UCSD-AML1 (cell line): Measurements from ENCODE around the gene RGS6.
A peak's percentile ranks its signal among the peaks of the same experiment; 100 is the strongest.
"Not testable (repeated sequence)": the region's sequence is repeated elsewhere in the genome, so short reads cannot be mapped to it uniquely, and the experiment has no call there.

Experiments
- DNase-seq: peaks from one replicate; lab custom pipeline; 2025; ENCODE audit not compliant: unreplicated experiment; lab: John Stamatoyannopoulos, UW

The RGS6 gene

DNA sequence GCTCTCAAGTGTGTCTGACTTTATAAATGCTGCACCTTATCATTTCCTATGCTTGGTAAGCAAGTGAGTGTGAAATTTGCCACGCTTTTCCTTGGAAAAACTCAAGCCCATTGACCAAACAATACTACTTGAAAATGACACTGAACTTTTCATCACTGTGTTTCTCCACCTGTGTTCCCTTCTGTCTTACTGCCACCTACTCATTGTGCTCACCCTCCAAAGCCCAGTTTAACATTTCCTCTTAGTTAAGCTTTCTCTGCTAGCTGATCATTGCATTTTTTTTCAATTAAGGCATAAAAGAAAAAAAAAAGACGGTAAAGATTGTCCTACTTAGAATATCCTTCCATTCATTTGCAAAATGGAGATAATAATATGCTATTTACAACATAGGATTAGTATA, 516.0 kb downstream of the RGS6 start:
- DNase-seq, result no peak

DNA sequence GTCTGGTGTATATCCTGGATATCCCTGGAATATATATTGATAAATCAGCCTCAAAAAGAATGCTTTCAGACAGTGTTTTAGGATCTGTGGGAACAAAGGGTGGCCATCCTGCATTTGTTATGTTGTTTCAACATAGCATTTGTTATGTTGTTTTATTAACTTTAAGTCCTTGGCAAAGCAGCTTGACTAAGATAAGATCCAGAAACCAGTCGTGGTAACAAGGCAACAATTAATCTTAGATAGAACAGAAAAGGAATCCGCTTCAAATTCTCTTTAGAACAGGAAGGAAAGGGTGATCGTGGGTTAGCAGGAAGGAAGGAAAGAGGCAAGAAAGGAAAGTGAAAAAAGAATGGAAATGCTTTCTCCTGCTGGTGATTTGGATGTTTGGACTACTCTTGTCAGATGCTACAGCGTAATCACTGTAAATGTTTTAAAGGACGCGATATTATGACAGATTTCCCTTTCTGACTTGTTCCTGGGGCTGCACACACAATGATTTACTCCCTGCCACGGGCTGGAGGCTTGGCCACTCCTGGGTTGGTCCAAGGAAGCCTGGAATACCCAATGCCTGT, 518.3 kb downstream of the RGS6 start:
- no peak for DNase-seq

DNA sequence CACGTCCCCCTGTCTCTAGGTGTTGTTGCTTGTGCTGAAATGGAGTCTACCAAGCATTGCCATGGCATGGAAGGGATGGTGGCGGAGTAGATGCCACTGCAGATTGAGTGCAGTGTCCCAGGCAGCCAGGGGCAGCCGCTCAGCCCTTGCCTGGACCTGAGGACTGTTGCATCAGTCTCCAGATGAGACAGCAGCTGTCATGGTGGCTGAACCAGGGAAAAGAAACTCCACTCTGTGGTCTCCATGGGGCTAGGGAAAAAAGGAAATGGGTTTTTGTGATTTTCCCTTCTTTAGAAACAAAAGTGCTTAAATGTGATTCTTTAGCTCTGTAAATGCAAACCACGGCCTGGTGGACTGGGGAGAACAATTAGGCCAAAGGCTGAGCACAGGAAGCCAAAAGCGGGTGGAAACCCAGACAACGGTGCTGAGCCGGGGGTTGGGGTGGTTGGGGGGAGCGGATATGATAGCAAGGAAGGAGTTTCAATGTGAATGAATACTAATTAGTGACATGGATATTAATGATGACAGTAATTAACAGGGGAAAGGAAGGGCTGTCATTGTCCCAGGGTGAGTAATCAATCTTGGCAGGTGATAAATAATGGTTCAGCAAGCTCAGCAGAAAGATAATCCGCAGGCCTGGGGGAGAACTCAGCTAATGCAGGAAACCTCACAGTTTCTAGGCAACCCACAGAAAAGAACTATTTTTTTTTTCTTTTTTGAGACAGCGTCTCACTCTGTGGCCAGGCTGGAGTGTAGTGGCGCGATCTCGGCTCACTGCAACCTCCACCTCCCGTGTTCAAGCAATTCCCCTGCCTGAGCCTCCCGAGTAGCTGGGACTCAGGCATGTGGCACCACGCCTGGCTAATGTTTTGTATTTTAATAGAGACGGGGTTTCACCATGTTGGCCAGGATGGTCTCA, 519.1 kb downstream of the RGS6 start:
- peak; percentile 37 for DNase-seq

DNA sequence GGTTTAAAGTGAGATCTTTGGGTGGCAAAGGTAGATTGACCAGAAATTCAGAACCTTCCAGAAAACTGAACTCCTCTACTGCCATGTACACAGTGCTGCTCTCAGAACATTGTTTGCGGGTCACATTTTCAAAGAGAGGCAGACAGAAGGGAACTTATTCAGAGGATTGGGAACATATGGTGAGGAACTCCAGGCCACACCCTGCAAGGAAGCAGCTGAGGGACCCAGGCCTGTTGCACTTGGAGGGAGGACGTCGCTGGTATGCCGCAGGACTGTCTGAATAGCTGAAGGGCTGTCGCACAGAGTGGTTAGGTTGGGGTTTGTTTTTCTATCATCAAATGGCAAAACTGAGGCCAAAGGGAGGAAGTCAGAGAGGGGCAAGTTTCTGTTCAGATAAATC, 520.5 kb downstream of the RGS6 start:
- no peak for DNase-seq

DNA sequence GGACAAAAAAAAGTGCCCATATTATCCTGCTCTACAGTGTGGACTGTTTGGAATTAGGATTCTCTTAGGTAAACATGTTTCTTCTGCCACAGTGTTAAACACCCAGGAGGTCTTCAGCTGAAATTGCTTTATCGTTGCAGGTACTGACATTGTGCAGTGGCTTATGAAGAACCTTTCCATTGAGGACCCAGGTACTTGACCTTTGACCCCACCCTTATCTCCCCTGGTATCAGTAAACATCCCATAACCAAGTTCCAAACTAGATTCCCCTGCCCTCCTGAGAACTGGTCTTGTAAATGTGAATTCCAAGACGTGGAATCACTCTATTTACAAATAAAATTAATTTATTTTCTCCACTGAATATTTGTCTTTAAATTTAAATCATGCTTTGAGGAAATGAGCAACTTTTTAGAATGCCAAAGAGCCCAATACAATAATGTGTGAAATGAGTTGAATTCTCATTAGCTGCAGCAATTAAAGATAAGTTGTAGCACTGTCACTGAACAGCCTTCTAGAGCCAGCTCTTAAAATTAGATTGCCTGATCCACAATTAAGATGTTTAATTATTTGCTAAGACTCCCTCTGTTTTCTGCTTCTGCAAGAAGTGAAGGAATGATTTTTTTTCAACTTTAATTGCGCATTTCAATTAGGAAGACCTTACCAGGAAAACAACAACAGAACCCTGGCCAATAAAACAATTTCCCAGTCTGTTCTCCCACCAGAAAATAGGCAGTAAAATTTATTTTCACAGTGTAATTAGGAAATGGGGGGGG, 522.3 kb downstream of the RGS6 start:
- DNase-seq, result no peak

DNA sequence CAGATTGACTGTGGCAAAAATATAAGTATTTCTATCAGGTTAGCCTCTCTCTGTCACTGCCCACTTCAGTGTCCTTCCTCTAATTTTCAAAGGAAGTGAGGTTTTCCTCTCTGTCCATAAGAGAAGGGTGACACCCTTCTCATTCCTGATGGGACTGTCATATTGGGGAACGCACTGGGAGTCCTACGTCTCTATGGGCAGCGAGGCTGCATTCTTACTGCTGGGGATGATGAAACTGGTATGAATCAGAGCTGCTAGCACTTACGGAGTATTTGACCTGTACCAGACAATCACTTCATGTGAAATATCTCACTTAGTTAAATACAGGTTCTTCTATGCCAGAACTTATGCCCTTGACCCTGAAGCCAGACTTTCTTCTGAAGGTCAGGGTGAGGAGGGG, 525.4 kb downstream of the RGS6 start:
- DNase-seq, result no peak

DNA sequence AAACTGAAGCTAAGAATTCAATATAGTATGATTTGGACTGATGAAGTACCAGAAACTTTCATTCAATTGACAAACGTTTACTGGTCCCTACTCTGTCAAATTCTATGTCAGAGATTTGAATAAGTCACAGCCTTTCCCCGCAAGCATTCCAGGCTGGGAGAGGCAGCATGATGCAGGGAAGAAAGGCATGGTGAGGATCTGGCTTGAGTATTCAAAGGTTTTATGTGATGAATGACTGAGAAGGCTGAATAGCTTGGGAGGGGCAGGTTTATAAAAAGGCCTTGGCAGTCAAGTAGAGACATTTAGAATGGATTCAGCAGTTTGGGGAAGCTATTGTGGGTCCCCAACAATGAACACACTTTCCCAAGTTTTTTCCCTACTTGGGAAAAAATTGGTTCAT, 529.8 kb downstream of the RGS6 start:
- no peak for DNase-seq

DNA sequence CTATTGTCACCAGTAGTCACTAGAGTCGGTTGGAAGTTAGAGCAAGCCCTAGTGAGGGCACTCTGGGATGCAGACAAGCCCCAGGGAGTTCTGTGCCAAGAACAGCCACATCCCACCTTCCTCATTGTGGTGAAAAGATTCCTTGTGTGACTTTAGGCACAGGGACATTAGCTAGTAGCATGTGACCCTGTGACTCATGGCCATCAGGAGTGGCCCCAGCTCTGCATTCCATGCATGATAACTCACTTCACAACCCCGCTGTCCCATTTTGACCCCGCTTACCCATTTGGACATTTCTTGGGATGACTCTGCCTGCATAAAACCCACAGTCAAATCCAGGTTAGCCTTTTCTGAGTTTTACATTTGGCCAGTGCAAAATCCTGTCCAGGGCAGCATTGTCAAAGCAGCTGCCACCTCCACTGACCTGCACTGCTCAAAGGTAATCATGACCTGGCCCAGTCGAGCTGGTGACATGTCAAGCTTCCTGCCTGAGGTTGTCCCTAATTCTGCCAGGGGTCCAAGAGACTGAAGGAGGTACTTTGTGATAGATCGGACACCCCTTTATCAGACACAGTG, 531.1 kb downstream of the RGS6 start:
- DNase-seq, result no peak

DNA sequence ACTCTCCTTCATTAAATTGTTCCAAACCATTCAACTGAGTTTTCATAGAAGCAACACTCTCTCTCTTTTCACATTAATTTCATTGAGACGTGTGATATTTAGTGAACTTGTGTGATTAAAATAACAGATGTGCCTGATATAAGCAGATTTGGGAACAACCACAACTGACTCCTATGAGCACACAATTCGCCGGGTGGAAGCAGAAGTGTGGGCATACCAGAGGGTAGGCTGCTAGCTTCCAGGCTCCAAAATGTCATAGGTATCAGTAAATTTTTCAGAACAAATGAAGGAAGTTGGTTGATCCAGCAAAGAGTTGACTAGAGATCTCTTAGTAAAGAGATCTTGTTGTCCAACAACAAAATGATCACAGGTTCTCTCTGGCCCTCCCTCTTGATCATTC, 532.0 kb downstream of the RGS6 start:
- no peak for DNase-seq

DNA sequence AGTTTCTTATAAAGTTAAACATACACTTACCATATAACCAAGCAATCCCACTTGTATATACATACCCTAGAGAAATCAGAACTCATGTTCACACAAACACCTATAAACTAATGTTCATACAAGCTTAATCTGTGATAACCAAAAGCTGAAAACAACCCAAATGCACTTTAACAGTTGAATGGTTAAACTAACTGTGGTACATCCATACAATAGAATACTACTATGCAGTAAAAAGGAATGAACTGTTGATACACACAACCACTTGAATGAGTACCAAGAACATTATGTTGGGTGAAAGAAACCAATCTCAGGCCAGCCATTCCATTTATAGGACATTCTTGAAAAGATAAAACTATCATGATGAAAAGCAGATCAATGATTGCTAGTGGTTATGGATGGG, 534.1 kb downstream of the RGS6 start:
- no peak for DNase-seq

DNA sequence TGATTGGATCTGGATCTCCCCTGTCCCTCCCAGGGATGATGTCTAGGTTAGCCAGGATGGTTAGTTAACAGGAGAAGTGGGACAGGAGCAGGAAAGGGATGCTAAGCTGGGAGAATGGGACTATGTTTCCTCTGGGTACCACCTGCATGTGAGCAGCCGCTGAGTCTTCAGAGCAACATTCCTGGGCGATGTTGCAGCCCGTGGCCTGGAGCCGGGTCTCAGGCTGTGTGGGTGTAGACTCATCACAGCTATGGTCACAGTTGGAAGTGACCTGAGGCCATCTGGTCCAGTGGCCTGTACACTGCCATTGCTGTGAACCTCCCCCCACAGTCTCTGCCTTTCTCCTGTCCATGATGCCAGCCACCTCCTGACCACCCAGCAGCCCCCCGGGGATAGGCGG, 539.1 kb downstream of the RGS6 start:
- no peak for DNase-seq

DNA sequence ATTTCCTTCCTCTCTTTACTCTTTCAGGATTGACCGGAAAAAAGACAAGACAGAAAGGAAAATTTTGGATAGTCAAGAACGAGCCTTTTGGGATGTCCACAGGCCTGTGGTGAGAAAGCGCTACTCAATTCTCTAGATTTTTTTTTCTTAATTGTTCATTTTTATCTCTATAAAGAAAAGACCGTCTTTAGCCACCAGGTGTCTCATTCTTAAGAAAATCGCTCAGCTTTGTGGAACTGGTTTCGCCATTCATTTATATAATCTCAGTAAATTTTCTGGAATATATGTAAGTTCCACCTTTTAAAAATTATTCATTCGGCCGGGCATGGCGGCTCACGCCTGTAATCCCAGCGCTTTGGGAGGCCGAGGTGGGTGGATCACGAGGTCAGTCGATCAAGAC, 540.6 kb downstream of the RGS6 start:
- no peak for DNase-seq

DNA sequence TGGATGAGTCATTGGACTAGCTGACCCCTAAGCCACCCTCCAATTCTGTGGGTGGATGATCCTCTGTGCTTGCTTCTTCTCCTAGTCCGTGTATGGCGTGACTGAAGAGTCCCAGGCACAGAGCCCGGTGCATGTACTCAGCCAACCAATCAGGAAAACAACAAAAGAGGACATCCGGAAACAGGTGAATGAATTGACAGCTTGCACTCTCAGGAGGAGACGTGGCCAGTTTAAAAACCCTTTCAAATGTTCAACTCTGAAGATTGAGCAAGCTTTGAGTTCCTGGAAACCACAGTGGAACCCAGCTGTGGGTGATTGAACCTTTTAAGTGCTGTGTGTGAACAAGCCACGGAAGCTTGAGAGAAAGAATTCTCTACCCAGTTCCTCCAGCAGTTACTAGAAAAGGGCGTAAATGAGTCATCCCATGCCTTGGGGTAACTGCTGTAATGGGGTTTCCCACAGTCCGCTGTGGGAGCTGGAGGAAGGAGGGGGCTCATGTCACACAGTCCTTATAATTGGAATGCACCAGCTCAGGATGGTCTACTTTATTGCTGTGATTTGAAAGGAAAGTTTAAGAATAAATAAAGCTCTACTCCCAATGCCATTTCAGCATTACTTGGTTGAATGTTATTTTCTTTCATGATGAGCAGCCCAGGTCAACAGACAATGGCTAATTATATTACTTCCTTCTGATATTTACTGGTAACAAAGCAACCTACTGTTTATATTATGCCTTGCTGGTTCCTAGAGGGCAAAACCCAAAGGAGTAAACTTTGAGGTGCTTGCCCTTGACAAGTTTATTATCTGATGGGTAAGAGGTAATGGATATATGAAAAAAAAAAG, 544.6 kb downstream of the RGS6 start:
- peak; percentile 46 for DNase-seq

DNA sequence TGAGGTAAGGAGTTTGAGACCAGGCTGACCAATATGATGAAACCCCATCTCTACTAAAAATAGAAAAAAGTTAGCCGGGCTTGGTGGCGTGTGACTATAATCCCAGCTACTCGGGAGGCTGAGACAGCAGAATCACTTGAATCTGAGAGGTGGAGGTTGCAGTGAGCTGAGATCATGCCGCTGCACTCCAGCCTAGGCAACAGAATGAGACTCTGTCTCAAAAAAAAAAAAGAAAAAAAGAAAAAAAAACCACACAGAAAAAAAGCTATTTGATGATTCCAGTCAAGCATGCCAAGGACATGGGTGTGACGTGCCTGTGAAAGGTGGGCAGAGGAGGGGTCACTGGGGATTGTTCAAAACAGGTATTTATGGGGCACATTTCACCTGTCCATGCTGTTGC, 545.3 kb downstream of the RGS6 start:
- DNase-seq, result not testable (repeated sequence)

DNA sequence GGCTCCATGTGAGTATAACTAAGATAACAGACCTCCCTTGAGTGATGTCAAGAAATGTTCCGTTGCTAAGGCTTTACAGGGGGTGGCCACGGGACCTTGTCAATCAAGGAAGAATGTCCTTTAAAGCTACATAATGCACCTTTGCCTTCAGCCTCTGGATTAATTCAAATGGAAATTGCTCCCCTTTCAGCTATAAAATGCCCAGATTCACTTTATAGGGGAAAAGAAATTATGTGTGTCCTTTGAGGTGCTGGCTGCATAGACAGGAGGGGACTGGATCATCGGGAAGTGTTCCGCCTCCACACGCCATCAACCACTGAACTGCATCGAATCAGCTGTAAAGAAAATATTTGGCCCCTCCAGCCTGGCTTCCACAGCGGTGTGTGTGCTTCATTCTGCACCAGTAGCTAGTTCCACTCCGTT, 546.3 kb downstream of the RGS6 start:
- DNase-seq, result no peak

DNA sequence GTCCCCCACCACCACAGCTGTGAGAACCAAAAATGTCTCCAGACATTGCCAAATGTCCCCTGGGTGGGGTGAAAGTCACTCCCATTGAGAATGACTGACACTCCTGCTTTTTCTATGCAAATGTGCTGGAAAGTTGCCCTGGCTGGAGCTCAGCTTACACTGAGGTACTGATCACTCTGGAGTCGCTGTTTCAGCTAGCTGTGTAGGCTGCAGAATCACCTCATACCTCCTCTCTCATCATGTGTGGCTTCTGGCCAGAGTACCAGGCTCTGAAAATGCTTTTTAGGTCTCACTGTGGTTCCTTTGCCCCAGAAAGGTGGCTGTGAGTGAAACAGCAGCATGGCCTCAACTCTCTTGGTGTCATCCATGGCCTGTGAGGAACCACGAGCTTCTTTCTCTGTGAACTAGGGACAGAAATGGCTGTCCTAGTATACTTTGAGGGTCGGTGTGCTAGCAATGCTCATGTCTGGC, 547.3 kb downstream of the RGS6 start:
- DNase-seq, result no peak

DNA sequence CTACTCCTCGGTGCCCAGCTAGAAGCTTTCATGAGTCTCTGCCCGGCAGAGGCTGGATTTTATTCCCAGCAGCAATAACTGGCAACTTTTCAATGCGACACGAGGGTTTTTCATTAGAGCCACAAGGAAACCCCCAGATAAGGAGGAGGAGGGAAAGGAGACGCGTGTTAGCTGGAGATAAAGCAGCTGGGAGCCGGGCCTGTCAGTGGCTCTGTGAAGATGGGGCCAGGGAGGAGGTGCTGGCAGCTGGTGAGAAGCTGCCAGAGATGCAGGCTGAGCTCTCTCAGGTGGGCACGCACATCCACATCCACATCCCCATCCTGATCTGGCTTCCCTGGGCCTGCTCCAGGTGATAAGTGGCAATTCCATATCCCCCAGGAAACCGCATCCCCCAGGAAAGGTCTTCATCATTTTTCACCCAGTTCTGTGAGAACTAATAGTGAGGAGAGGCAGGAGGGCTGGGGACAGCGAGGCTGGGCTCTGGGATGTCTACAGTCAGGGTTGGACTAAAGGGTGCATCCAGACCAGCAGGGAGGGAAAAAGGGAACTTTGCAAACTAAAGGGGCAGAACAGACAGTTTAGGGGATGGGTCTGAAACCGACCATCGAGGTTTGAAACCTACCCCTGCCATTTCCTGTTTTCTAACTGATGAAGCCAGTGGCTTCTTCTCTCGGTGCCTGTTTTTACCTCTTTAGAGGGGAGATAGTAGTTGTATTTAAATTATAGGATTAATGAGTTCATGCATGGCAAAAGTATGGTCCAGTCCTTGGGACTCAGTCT, 548.4 kb downstream of the RGS6 start:
- DNase-seq, result no peak

DNA sequence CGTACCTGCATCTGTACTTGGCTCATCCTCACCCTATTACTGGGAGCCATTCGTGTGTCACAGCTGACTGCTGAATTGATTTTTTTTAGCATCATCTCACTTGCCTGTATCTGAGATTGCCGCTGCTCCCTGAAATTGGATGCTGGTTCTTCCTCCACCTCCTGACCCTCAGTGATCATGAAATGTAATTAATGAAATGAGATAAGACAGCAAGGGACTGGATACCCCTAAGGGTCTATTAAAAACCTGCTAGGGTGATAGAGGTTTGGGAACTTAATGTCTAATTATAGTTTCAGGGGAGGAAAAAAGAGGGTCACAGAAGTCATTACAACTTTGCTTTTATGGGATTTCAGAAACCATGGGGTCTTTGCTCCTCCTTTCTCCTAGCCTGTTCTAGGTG, 551.1 kb downstream of the RGS6 start:
- DNase-seq, result no peak

DNA sequence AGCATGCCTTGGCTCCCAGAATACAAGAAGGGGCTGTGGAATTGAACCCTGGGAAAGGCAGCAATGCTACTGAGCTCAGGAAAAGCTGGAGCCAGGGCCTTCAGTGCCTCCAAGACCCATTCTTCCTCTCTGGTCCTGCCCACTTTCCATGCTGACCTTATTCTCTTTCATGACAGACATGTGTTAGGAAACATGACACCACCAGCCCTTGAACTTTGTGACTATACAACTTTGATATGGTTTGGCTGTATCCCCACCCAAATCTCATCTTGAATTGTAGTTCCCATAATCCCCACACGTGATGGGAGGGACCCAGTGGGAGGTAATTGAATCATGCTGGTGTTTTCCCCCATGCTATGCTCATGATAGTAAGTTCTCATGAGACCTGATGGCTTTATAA, 553.5 kb downstream of the RGS6 start:
- no peak for DNase-seq

DNA sequence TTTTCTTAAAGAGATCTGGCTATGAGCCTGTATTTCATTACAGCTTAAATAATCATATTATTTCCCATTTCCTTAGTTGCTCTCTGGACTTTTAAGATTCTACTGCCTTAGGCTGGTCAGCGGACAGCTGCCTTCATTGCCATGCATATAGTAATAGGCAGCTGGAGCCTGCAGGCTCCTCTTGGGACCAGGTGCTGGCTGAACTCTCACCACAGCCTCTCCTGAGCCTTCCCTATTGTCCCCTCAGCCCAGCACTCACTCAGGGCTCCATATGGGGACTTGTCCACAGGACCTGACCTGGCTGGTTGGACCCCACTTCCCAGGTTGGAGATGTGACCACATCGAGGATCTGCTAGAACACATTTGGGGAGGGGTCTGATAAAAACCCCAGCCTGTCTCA, 556.3 kb downstream of the RGS6 start:
- DNase-seq, result no peak
